OCI-LY7 (cell line): Measurements from ENCODE around the gene LRRC37A2. TPM values are rescaled to one million over a fixed set of nuclear protein-coding genes. Genes with fewer than 3 reads are reported as not detected.

Experiments
- small RNA-seq: library from RNA; depleted of rRNA; stranded (forward); fragments of <200 nt; gene quantifications from one replicate; pipeline ENCODE3, GENCODE V24; 2014
- total RNA-seq, 2 experiments: library from RNA; depleted of rRNA in 1 of 2; stranded (reverse); fragments of >200 nt in 1 of 2; shearing (Covaris generic) in 1 of 2; gene quantifications; 2 replicates each; pipeline ENCODE4 v1.2.3, GENCODE V29; 2014 to 2022

LRRC37A2 gene
- total RNA-seq, 2 experiments from 2014 or later, result 21.0 to 21.6 TPM

Small RNA genes within 50 kb of the gene (small RNA-seq; reads per million reads assigned to genes)
- not detected for gene RN7SL199P

Other genes starting within 250 kb of the LRRC37A2 start
- gene LRRC37A, start 217.3 kb upstream of the LRRC37A2 start, total RNA-seq (2014; rRNA removed; shearing (Covaris generic)), result 5.1 and 6.6 TPM in 2 replicates
- 5.2 and 5.8 TPM in 2 replicates for gene LRRC37A, start 217.3 kb upstream of the LRRC37A2 start, total RNA-seq (2022)
- gene ARL17B, start 150.7 kb upstream of the LRRC37A2 start, total RNA-seq (2014; rRNA removed; shearing (Covaris generic)), result 15.5 and 36.9 TPM in 2 replicates
- 29.1 and 29.7 TPM in 2 replicates for gene ARL17B, start 150.7 kb upstream of the LRRC37A2 start, total RNA-seq (2022)
- 18.1 and 23.9 TPM in 2 replicates for gene ARL17A, start 67.2 kb downstream of the LRRC37A2 start, total RNA-seq (2014; rRNA removed; shearing (Covaris generic))
- 38.7 and 45.1 TPM in 2 replicates for gene ARL17A, start 67.2 kb downstream of the LRRC37A2 start, total RNA-seq (2022)
- 27.2 and 35.3 TPM in 2 replicates for gene NSF, start 78.2 kb downstream of the LRRC37A2 start, total RNA-seq (2014; rRNA removed; shearing (Covaris generic))
- 42.5 TPM in 2 replicates for gene NSF, start 78.2 kb downstream of the LRRC37A2 start, total RNA-seq (2022)